GM18858 (cell line): Measurements from ENCODE around the gene IRF2.
A peak's percentile ranks its signal among the peaks of the same experiment; 100 is the strongest.

ENCODE experiments used
- ATAC-seq: cut with Tn5 transposase; IDR thresholded peaks from one replicate; pipeline ENCODE4 v1.9.1; 2021; ENCODE audit not compliant: unreplicated experiment

Gene IRF2

GRCh38 chr4:184475096-184475461, 729 bp upstream of the IRF2 start:
- peak; percentile 2 for ATAC-seq

GRCh38 chr4:184473499-184474262, 669 bp downstream of the IRF2 start:
- no peak for ATAC-seq

- ATAC-seq = peak; percentile 24
Observed at GRCh38 chr4:184472614-184473498, 1.5 kb downstream of the IRF2 start.

GRCh38 chr4:184471881-184472613, 2.3 kb downstream of the IRF2 start:
- ATAC-seq = no peak

- no peak for ATAC-seq
Observed at GRCh38 chr4:184470785-184471110, 3.6 kb downstream of the IRF2 start.

- ATAC-seq = no peak
Observed at GRCh38 chr4:184466634-184467033, 7.7 kb downstream of the IRF2 start.

GRCh38 chr4:184464759-184465454, 9.4 kb downstream of the IRF2 start:
- ATAC-seq = no peak

GRCh38 chr4:184463856-184464255, 10.5 kb downstream of the IRF2 start:
- no peak for ATAC-seq

- no peak for ATAC-seq
Observed at GRCh38 chr4:184463158-184463557, 11.2 kb downstream of the IRF2 start.

- no peak for ATAC-seq
Observed at GRCh38 chr4:184462724-184463123, 11.6 kb downstream of the IRF2 start.

GRCh38 chr4:184461711-184462441, 12.5 kb downstream of the IRF2 start:
- ATAC-seq = no peak

- no peak for ATAC-seq
Observed at GRCh38 chr4:184460499-184461285, 13.7 kb downstream of the IRF2 start.

GRCh38 chr4:184459413-184459812, 14.9 kb downstream of the IRF2 start:
- ATAC-seq = no peak

- no peak for ATAC-seq
Observed at GRCh38 chr4:184457535-184458249, 16.7 kb downstream of the IRF2 start.

- no peak for ATAC-seq
Observed at GRCh38 chr4:184456337-184456736, 18.0 kb downstream of the IRF2 start.

GRCh38 chr4:184455299-184455698, 19.1 kb downstream of the IRF2 start:
- no peak for ATAC-seq

GRCh38 chr4:184453365-184454160, 20.8 kb downstream of the IRF2 start:
- ATAC-seq = peak; percentile 60

- ATAC-seq = no peak
Observed at GRCh38 chr4:184452740-184453139, 21.6 kb downstream of the IRF2 start.
